NCI-H345 treated with DMSO at 0.1 percent for 48 hours (cell line): ENCODE results near the gene HELLS.
"Not testable (repeated sequence)": the region's sequence is repeated elsewhere in the genome, so short reads cannot be mapped to it uniquely, and the experiment has no call there.

Source experiments
- DNase-seq: peaks from one replicate; lab custom pipeline; 2025; ENCODE audit not compliant: unreplicated experiment; lab: John Stamatoyannopoulos, UW

Gene HELLS

GRCh38 chr10:94545391-94546048 is at the start of gene HELLS:
Gene HELLS, plus strand, starts transcription at chr10:94545788. Its CDS starts 134 bp downstream, at chr10:94545922.
- peak; percentile 69 for DNase-seq

GRCh38 chr10:94496010-94496409 is 49.6 kb upstream of the HELLS start:
- no peak for DNase-seq

DNA sequence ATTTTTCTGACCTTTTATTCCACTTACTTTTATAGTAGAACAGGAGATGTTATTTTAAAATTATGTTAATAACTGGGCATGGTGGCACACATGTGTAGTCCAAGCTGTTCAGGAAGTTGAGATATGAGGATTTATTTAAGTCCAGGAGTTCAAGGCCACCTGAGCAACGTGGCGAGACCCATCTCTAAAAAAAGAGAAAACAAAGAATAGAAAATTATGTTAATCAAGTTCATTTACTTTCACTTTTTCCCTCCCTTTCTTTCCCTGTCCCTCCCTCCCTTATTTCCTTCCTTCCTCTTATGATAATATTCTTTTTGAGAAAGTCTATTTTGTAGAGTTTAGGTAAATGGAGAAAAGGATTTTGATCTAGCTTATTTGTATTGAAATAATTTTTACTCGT is 48.9 kb upstream of the HELLS start:
- DNase-seq = no peak

DNA sequence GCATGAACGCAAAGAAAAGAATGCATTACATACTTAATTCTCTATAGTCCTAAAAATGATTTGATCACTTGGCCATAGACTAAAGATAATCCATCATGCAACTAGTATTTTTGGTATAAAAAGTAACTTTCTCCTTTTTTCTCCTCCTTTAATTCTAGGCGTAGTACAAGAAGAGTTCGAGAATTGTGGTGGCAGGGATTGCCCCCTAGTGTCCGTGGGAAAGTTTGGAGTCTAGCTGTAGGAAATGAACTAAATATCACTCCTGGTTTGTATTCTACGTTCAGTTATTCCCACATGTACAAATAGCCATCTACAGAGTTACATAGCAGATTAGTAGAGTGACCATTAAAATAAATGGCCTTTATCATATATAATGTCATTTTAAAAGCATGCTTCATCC is 45.5 kb upstream of the HELLS start:
- DNase-seq = no peak

- no peak for DNase-seq
Measured at GRCh38 chr10:94521276-94522250, 24.0 kb upstream of the HELLS start.

- DNase-seq = no peak
Measured at GRCh38 chr10:94524146-94524545, 21.4 kb upstream of the HELLS start.

GRCh38 chr10:94524711-94525110 is 20.9 kb upstream of the HELLS start:
- no peak for DNase-seq

GRCh38 chr10:94531550-94531949 is 14.0 kb upstream of the HELLS start:
- not testable (repeated sequence) for DNase-seq

- no peak for DNase-seq
Measured at GRCh38 chr10:94533027-94533426, 12.6 kb upstream of the HELLS start.

DNA sequence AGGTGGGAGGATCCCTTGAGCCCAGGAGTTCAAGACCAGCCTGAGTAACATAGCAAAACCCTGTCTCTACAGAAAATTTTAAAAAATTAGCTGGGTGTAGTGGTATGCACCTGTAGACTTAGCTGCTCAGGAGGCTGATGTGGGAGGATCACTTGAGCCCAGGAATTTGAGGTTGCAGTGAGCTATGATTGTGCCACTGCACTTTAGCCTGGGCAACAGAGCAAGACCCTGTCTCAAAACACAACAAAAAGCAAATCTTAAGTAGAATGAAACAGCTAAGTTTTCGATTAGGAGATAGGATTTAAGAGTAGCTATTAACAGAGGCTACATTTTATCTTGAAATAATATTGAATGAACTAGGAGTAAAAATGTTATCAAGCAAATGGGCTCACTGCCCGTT is 3.3 kb upstream of the HELLS start:
- not testable (repeated sequence) for DNase-seq

- no peak for DNase-seq
Measured at GRCh38 chr10:94546049-94546900, 687 bp downstream of the HELLS start.

DNA sequence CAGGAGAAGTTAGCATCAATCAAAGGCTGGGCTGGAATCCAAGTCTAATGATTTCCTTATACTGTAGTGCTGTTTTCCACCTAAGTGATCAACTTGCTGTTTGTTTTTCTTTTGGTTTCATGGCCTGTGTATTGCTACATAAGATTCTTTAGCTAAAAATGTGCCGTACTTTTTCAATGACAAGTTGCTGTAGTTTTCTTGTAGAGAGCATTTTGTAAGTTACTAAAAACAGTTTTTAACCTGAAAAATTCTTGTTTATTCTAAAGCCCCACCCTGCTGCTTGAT is 1.3 kb downstream of the HELLS start:
- no peak for DNase-seq

DNA sequence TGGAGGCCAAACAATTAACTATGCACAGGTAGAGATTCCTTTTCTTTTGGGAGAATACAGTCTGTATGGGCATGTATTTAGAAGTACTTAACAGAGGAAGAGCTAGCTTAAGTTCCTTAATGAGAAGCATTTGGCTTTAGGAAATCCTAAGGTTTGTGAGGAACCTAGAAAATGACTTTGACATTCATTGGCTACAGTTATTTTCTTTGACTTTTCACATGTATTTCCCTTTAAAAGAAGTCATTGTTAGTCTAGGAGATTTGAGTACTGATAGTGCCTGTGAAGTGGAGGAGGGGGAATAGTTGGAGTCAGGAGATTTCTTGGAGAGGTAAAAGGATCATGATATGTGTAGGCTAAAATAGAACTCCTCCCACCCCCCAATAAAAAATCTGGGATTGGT is 3.6 kb downstream of the HELLS start:
- no peak for DNase-seq

GRCh38 chr10:94567714-94568307 is 22.2 kb downstream of the HELLS start:
- DNase-seq = not testable (repeated sequence)

GRCh38 chr10:94571081-94571480 is 25.5 kb downstream of the HELLS start:
- no peak for DNase-seq

DNA sequence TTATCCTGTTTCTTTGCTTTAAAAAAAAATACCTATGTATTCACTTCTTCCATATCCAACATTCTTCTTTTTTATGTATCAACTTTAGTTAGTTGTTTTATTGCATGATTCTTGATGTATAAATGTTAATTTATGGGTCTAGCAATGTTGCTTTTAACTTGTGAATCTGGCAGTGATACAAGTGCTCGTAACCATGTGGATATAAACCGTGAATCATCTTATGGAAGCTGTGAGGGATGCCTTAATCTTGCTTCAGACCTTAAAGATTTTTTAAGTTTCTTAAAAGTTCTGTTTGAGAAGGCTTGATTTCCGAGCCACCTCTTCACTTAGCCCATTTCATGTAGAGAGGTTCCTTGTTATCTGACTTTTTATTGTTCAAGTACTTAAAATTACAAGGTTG is 25.9 kb downstream of the HELLS start:
- DNase-seq = no peak

- DNase-seq = no peak
Measured at GRCh38 chr10:94578790-94579189, 33.2 kb downstream of the HELLS start.

- DNase-seq = no peak
Measured at GRCh38 chr10:94583124-94583523, 37.5 kb downstream of the HELLS start.

DNA sequence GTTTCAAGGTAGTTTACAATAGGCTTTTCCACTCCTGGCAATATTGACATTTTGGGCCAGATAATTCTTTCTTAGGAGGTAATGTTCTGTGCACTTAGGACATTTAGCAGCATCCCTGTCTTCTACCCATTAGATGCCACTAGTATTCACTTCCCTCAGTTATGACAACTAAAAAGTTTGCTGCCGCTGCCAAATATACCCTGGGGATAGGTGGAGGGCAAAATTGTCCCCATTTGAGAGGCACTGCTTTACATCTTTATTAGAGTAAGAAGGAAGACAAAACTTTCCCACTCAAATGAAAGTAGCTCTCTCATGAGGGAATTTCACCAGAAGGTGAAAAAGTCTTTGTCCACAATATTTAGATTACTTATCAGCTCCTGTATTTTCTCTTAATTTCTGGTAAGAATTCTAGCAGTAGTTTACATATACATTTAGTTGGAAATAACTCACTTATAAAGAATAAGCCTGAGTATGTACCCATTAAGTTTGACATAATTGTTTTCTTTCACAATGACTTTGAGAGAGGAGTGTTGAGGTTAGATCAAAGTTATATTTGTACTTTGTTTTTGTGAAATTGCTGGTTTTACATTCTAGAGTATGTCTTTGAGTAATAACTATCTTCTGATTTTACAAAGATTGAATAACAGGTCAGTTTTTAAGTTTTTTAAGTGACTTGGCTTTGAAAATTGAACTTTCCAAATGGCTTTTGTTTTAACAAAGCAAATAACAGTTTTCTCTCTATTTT is 46.0 kb downstream of the HELLS start:
- no peak for DNase-seq

DNA sequence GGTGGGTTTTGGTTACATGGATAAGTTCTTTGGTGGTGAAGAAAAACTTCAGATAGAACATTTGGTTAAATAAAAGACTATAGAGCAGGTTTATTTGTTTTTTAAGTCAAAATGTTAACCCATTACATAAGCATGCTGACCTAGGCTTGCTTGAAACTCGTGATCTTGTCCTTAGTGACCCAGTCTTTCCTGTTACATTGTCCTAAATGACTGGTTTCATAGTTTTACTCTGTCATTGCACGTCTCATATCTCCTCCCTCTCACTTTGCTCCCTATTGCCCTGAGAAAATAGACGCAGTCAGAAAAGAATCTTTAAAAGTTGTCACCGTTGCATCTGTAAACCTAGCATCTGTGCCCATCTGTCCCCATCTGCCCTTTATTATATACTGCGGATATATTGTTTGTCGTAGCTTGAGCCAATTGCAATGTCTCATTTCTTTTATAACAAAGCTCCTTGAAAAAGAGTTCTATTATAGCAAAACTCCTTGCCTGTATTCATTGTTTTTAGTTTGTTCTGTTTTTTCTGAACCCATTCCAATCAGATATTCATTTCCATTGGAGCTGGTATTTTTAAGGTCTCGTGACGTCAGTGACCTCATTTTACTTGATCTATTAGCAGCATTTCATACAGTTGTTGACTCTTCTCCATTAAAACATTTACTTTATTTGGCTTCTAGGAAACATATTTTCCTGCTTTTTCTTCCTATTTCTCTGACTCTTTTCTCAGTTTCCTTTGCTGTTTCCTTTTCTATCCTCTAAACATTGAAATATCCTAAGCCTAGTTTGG is 57.3 kb downstream of the HELLS start:
- no peak for DNase-seq
